GM12873 (cell line): Measurements from ENCODE around the gene ASB5.

ENCODE experiments used
- CTCF ChIP-seq: IDR thresholded peaks from 2 replicates; pipeline ENCODE4 v1.5.1; 2012; ENCODE audit warnings: low read depth, mild to moderate bottlenecking, moderate library complexity, low read length, control low read depth; ENCODE audit not compliant: insufficient read depth; ENCODE audit errors: missing control alignments

Gene ASB5

GRCh38 chr4:176222149-176222548 is 46.9 kb downstream of the ASB5 start:
- no peak for TF ChIP-seq CTCF

GRCh38 chr4:176217510-176217909 is 51.5 kb downstream of the ASB5 start:
- TF ChIP-seq CTCF = no peak

- TF ChIP-seq CTCF = no peak
These were observed 58.3 kb downstream of the ASB5 start for GRCh38 chr4:176210579-176211296.

GRCh38 chr4:176210101-176210500 is 58.9 kb downstream of the ASB5 start:
- TF ChIP-seq CTCF = no peak

- TF ChIP-seq CTCF = no peak
These were observed 59.5 kb downstream of the ASB5 start for GRCh38 chr4:176209535-176209934.

GRCh38 chr4:176207839-176208238 is 61.2 kb downstream of the ASB5 start:
- TF ChIP-seq CTCF = no peak

GRCh38 chr4:176205299-176205698 is 63.7 kb downstream of the ASB5 start:
- no peak for TF ChIP-seq CTCF
